ENCODE measurements around the gene PAPPA2. TPM values are rescaled to one million over a fixed set of nuclear protein-coding genes. Genes with fewer than 3 reads are reported as not detected.

The PAPPA2 gene
- total RNA-seq, 1 experiment from 2014 or later: not detected

- intact Hi-C loops (cut with micrococcal nuclease): no loop called here
- Histone ChIP-seq H3K9me2 (replicated peaks; ENCODE audit: low read length) (no peaks in the 10 kb centered on the region), H3K4me3 (ENCODE audit: low read length) (no peak overlapping the region), H3K9ac (ENCODE audit: low read length) (no peak overlapping the region), H3K9me3 (ENCODE audit: low read length) (no peaks in the 10 kb centered on the region), H3K36me3 (ENCODE audit: low read depth, low read length) (no peaks in the 10 kb centered on the region), H3K4me2 (ENCODE audit: low read length) (no peak overlapping the region), H4K20me1 (ENCODE audit: low read length) (no peaks in the 10 kb centered on the region), H3K27me3 (ENCODE audit: low read length) (no peaks in the 10 kb centered on the region), H3F3A (ENCODE audit: low read length, unreplicated experiment) (no peaks in the 10 kb centered on the region), H3K4me1 (ENCODE audit: insufficient read depth, low read length) (no peaks in the 10 kb centered on the region), H3K79me2 (ENCODE audit: low read length) (no peaks in the 10 kb centered on the region), H2AFZ (ENCODE audit: low read length) (no peak overlapping the region), H3K27ac (ENCODE audit: low read length) (no peak overlapping the region)
- no peak for ATAC-seq
- BruUV-seq (replicated peaks): no TSS peak
- no peak for DNase-seq
- ChIA-PET POLR2A (ENCODE audit: unreplicated experiment) (no interaction called here), CTCF (no interaction called here)
- TF ChIP-seq CTCF (conservative IDR thresholded peaks at IDR 0.05; ENCODE audit: low read depth, low read length) (no peak), EZH2phosphoT487 (IDR thresholded peaks at IDR 0.05; ENCODE audit: borderline replicate concordance, low read length) (no peak), EZH2 (IDR thresholded peaks at IDR 0.05; ENCODE audit: low read length, unreplicated experiment) (no peak)
Observed at GRCh38 chr1:176576670-176577069, 113.7 kb downstream of the PAPPA2 start.

- POLR2A ChIA-PET (ENCODE audit: unreplicated experiment): no interaction called here
- Histone ChIP-seq H4K20me1 (ENCODE audit: low read length) (no peaks in the 10 kb centered on the region), H3K9ac (ENCODE audit: low read length) (no peak overlapping the region), H3K27ac (ENCODE audit: low read length) (no peak overlapping the region), H3K4me3 (ENCODE audit: low read length) (no peak overlapping the region), H3K27me3 (ENCODE audit: low read length) (no peaks in the 10 kb centered on the region), H2AFZ (ENCODE audit: low read length) (no peak overlapping the region), H3F3A (ENCODE audit: low read length, unreplicated experiment) (no peaks in the 10 kb centered on the region), H3K36me3 (ENCODE audit: low read depth, low read length) (no peaks in the 10 kb centered on the region), H3K9me2 (replicated peaks; ENCODE audit: low read length) (no peaks in the 10 kb centered on the region), H3K9me3 (ENCODE audit: low read length) (no peaks in the 10 kb centered on the region), H3K4me1 (ENCODE audit: insufficient read depth, low read length) (no peaks in the 10 kb centered on the region), H3K4me2 (ENCODE audit: low read length) (no peak overlapping the region), H3K79me2 (ENCODE audit: low read length) (no peaks in the 10 kb centered on the region)
- TF ChIP-seq EZH2 (IDR thresholded peaks at IDR 0.05; ENCODE audit: low read length, unreplicated experiment) (no peak), EZH2phosphoT487 (IDR thresholded peaks at IDR 0.05; ENCODE audit: borderline replicate concordance, low read length) (no peak), CTCF (conservative IDR thresholded peaks at IDR 0.05; ENCODE audit: low read depth, low read length) (no peak)
- DNase-seq (no peak), ATAC-seq (no peak)
- CTCF ChIA-PET: no interaction called here
- no TSS peak for BruUV-seq (replicated peaks)
- intact Hi-C loops (cut with micrococcal nuclease): no loop called here
Observed at GRCh38 chr1:176577646-176578197, 114.7 kb downstream of the PAPPA2 start.

GRCh38 chr1:176579087-176579486 lies 116.1 kb downstream of the PAPPA2 start:
- no peak for ATAC-seq
- Histone ChIP-seq H3F3A (ENCODE audit: low read length, unreplicated experiment) (no peaks in the 10 kb centered on the region), H3K9me2 (replicated peaks; ENCODE audit: low read length) (no peaks in the 10 kb centered on the region), H3K4me1 (ENCODE audit: insufficient read depth, low read length) (no peaks in the 10 kb centered on the region), H3K9me3 (ENCODE audit: low read length) (no peaks in the 10 kb centered on the region), H2AFZ (ENCODE audit: low read length) (no peak overlapping the region), H3K9ac (ENCODE audit: low read length) (no peak overlapping the region), H3K27ac (ENCODE audit: low read length) (no peak overlapping the region), H3K27me3 (ENCODE audit: low read length) (no peaks in the 10 kb centered on the region), H3K36me3 (ENCODE audit: low read depth, low read length) (no peaks in the 10 kb centered on the region), H3K79me2 (ENCODE audit: low read length) (no peaks in the 10 kb centered on the region), H3K4me2 (ENCODE audit: low read length) (no peak overlapping the region), H3K4me3 (ENCODE audit: low read length) (no peak overlapping the region), H4K20me1 (ENCODE audit: low read length) (no peaks in the 10 kb centered on the region)
- TF ChIP-seq CTCF (conservative IDR thresholded peaks at IDR 0.05; ENCODE audit: low read depth, low read length): no peak
- no peak for TF ChIP-seq EZH2 (IDR thresholded peaks at IDR 0.05; ENCODE audit: low read length, unreplicated experiment)
- no peak for TF ChIP-seq EZH2phosphoT487 (IDR thresholded peaks at IDR 0.05; ENCODE audit: borderline replicate concordance, low read length)
- ChIA-PET POLR2A (ENCODE audit: unreplicated experiment) (no interaction called here), CTCF (no interaction called here)
- BruUV-seq (replicated peaks): no TSS peak
- no peak for DNase-seq
- intact Hi-C loops (cut with micrococcal nuclease): no loop called here
